ENCODE results near the gene EXD1.
"Not testable (repeated sequence)": the region's sequence is repeated elsewhere in the genome, so short reads cannot be mapped to it uniquely, and the experiment has no call there.

The EXD1 gene

GRCh38 chr15:41148065-41148464, 82.5 kb downstream of the EXD1 start:
- no peak for DNase-seq (ENCODE audit: low read depth)

- DNase-seq (ENCODE audit: low read depth) = no peak
Measured at GRCh38 chr15:41139619-41140018, 90.9 kb downstream of the EXD1 start.

GRCh38 chr15:41139112-41139511, 91.4 kb downstream of the EXD1 start:
- DNase-seq (ENCODE audit: low read depth) = not testable (repeated sequence)

- DNase-seq (ENCODE audit: low read depth) = not testable (repeated sequence)
Measured at GRCh38 chr15:41135580-41135979, 95.0 kb downstream of the EXD1 start.

GRCh38 chr15:41133454-41133853, 97.1 kb downstream of the EXD1 start:
- DNase-seq (ENCODE audit: low read depth) = no peak
